K562 (cell line): ENCODE measurements around the gene ST14. TPM values are rescaled to one million over a fixed set of nuclear protein-coding genes. Genes with fewer than 3 reads are reported as not detected.

Source experiments
- ATAC-seq: fragments of 200-7000 bp; cut with Tn5 transposase; 3 replicates; pipeline ENCODE4 v1.9.1; 2020; ENCODE audit warnings: moderate library complexity
- BruUV-seq: library from RNA; stranded (reverse); fragments of 400-500 nt; replicated peaks from 2 replicates; lab custom pipeline; 2021; lab: Mats Ljungman, UMichigan
- CTCF ChIA-PET: fragments of 300-600 bp; formaldehyde crosslinking; extraction: SDS; loops from one replicate; lab custom pipeline; 2021; ENCODE audit warnings: low intra/inter-chr PET ratio; lab: Yijun Ruan, JAX
- POLR2A ChIA-PET: fragments of 300-600, 350-650 bp; sonication (Branson Sonifier 250); formaldehyde crosslinking; extraction: SDS; loops from one replicate; lab custom pipeline; 2021; ENCODE audit warnings: antibody characterized with exemption, inconsistent platforms; lab: Yijun Ruan, JAX
- DNase-seq, 4 experiments: peaks; one replicate each; pipeline versions ENCODE4 v3.0.0 to v3.0.0-alpha.2; 2011 to 2018; ENCODE audit warnings: low spot score in 3 of 4, mixed read lengths in 3 of 4; ENCODE audit errors: extremely low read depth in 1 of 4
- FAIRE-seq: peaks from 2 replicates; lab custom pipeline; 2011; peaks lifted over from hg19 to GRCh38; lab: Jason Lieb, UNC
- H2AFZ ChIP-seq: 2 replicates; pipeline ENCODE4 v1.6.0; 2011; ENCODE audit warnings: low read depth, low read length, control low read depth, inconsistent platforms
- H3K27ac ChIP-seq: fragments of 200-600 bp; 3 replicates; pipeline ENCODE4 v1.8.0; 2011; ENCODE audit warnings: low read depth, mild to moderate bottlenecking, control low read depth, inconsistent platforms, low read length, moderate library complexity, mixed read lengths; ENCODE audit errors: extremely low read depth
- H3K27me3 ChIP-seq, 2 experiments: fragments of 300-600 bp in 1 of 2; 2 replicates in 1 of 2; 3 replicates in 1 of 2; pipeline versions ENCODE4 v1.6.0 to v1.8.0; 2011; ENCODE audit warnings: inconsistent platforms in 2 of 2, low read length in 2 of 2, mild to moderate bottlenecking in 1 of 2, mixed read lengths in 1 of 2, moderate library complexity in 1 of 2; ENCODE audit not compliant: control insufficient read depth in 2 of 2, insufficient read depth in 2 of 2
- H3K36me3 ChIP-seq: fragments of 300-600 bp; 3 replicates; pipeline ENCODE4 v1.8.0; 2011; ENCODE audit warnings: mild to moderate bottlenecking, low read length, inconsistent platforms; ENCODE audit not compliant: control insufficient read depth, insufficient read depth
- H3K4me1 ChIP-seq, 2 experiments: fragments of 200-600 bp in 1 of 2; replicated peaks in 1 of 2; 2 replicates in 1 of 2; 3 replicates in 1 of 2; pipeline versions ENCODE4 v1.5.1 to v1.8.0; 2011; ENCODE audit warnings: inconsistent platforms in 2 of 2, low read length in 2 of 2, mild to moderate bottlenecking in 1 of 2, mixed read lengths in 1 of 2, moderate library complexity in 1 of 2; ENCODE audit not compliant: control insufficient read depth in 2 of 2, insufficient read depth in 2 of 2
- H3K4me2 ChIP-seq: 2 replicates; pipeline ENCODE4 v1.6.1; 2011; ENCODE audit warnings: low read length, control low read depth, inconsistent platforms, mixed read lengths; ENCODE audit not compliant: insufficient read depth
- H3K4me3 ChIP-seq: fragments of 200-600 bp; sonication (generic), shearing (Covaris generic); 2 replicates; pipeline ENCODE4 v1.5.1; 2016; ENCODE audit warnings: control low read depth, inconsistent platforms
- H3K79me2 ChIP-seq: fragments of 200-600 bp; 3 replicates; pipeline ENCODE4 v1.8.0; 2011; ENCODE audit warnings: low read length, inconsistent platforms; ENCODE audit not compliant: control insufficient read depth, insufficient read depth
- H3K9ac ChIP-seq, 2 experiments: 2 replicates each; pipeline versions ENCODE4 v1.6.0 to v1.6.1; 2011; ENCODE audit warnings: low read depth in 2 of 2, low read length in 2 of 2, control low read depth in 1 of 2, inconsistent platforms in 1 of 2, mild to moderate bottlenecking in 1 of 2, mixed read lengths in 1 of 2; ENCODE audit not compliant: insufficient read depth in 1 of 2
- H3K9me1 ChIP-seq: one replicate; pipeline ENCODE4 v1.6.0; 2011; ENCODE audit warnings: inconsistent platforms, mild to moderate bottlenecking, low read length, moderate library complexity; ENCODE audit not compliant: control insufficient read depth, insufficient read depth
- H3K9me3 ChIP-seq: replicated peaks from 2 replicates; pipeline ENCODE4 v1.5.1; 2011; ENCODE audit warnings: low read depth, low read length, inconsistent platforms; ENCODE audit not compliant: control insufficient read depth, insufficient read depth
- H4K20me1 ChIP-seq: replicated peaks from 2 replicates; pipeline ENCODE4 v1.6.1; 2011; ENCODE audit warnings: low read length, inconsistent platforms, mixed read lengths; ENCODE audit not compliant: control insufficient read depth, insufficient read depth
- MCM5 ChIP-seq: fragments of 450-650 bp; IDR thresholded peaks from 2 replicates; pipeline ENCODE4 v1.6.1; 2016; ENCODE audit warnings: low read depth
- PKNOX1 ChIP-seq: fragments of 450-650 bp; IDR thresholded peaks from 2 replicates; pipeline ENCODE4 v1.6.1; 2016
- WGBS: fragments of 100-300 bp; shearing (Covaris generic); methylation state at CpG from one replicate; pipeline ENCODE4 v1.1.6; 2016; ENCODE audit warnings: low coverage, mixed read lengths; ENCODE audit not compliant: insufficient coverage; ENCODE audit errors: missing lambda C conversion rate; 5-methylcytosine and 5-hydroxymethylcytosine counted together
- in situ Hi-C: fragments of 300-500 bp; cut with MboI; formaldehyde crosslinking; loops from 4 replicates; pipeline ENCODE4 v1.15.0; 2018; ENCODE audit warnings: inconsistent platforms, mixed read lengths
- intact Hi-C: fragments of 100-400 bp; cut with micrococcal nuclease; formaldehyde crosslinking; loops from 2 replicates; pipeline ENCODE4 v1.14.2; 2022
- polyA plus RNA-seq, 8 experiments: library from polyadenylated mRNA; depleted of rRNA in 4 of 8; stranded (reverse) in 5 of 8; unstranded in 3 of 8; fragments of >200 nt; fragmentation: Nextera tagmentation in 2 of 8; fragmentation: Illumina TruSeq in 1 of 8; extraction: Ambion mirVana in 2 of 8; extraction: Trizol in 1 of 8; gene quantifications; 2 replicates each; pipeline versions ENCODE4 v1.2.1 to v1.2.3, GENCODE V29; 2011 to 2014; ENCODE audit warnings: inconsistent platforms in 1 of 8, missing spikeins in 1 of 8
- total RNA-seq, 7 experiments: library from RNA; depleted of rRNA in 6 of 7; stranded (reverse); fragments of >200 nt in 6 of 7; fragmentation: Illumina TruSeq in 2 of 7; extraction: Trizol in 2 of 7; gene quantifications; 2 replicates each; pipeline versions ENCODE4 v1.2.1 to v1.2.3, GENCODE V29; 2011 to 2021; ENCODE audit warnings: low replicate concordance in 1 of 7

ST14 gene
- total and polyA plus RNA-seq, 9 of the 15 experiments (the other 6 are each of a cell fraction or from before 2014, with no cell fraction given), result 0.08 to 0.20 TPM; not detected in 7

DNA sequence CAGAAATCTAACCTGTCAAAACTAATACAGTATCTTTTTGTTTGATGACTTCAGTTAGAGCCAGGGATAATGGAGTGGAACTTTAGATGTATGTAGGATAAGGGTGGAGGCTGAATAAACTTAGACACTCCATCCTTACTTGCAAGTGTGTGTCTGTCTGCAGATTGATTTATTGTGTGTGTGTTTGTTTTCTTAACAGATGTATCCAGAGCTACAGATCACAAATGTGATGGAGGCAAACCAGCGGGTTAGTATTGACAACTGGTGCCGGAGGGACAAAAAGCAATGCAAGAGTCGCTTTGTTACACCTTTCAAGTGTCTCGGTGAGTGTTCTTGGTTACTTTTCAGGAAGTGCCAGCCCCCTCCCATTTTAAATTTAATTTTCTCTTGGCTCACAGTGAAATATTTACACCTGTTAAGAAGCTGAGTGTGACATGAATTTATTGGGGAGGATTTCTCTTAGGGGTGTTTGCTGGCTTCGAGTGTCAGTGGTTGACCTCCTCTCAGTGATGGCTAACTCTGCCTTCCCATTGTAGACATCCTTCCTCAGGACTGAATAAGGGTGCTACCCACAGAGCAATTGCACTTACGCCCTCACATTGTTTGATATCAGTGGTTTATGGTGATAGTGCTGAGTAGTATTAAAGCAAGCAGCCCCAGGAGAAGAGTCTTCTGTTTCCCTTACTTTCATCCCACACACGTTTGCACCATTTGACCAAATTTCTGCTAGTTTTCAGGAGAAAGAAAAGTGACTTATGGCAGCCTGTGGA, 49.1 kb upstream of the ST14 start:
- H3K4me2 ChIP-seq, result no peak overlapping the region
- H3K9me1 ChIP-seq, result no peaks in the 10 kb centered on the region
- ChIA-PET POLR2A (interaction anchor here (0.7 kb wide), 1 partner anchor 39 kb away, joined by 3 read pairs; no protein-coding TSS in a partner anchor), CTCF (no interaction called here)
- 83% methylated on average over 7 of the region's 7 CpGs for WGBS
- H3K36me3 ChIP-seq, result peaks cover 60% of the 10 kb centered on the region
- peaks cover 4% of the 10 kb centered on the region; the same call in 1 of the 2 replicates for H4K20me1 ChIP-seq
- BruUV-seq, result no TSS peak
- no peak overlapping the region; the same call in 2 of the 3 replicates for H3K27ac ChIP-seq
- H3K9ac ChIP-seq, result no peak overlapping the region
- ATAC-seq (no peak), DNase-seq (no peak), FAIRE-seq (no peak)
- no peaks in the 10 kb centered on the region for H3K9me3 ChIP-seq
- in situ Hi-C loops (no loop called here), intact Hi-C loops (no loop called here)
- H3K4me1 ChIP-seq, result no peaks in the 10 kb centered on the region
- no peak overlapping the region for H3K4me3 ChIP-seq
- H3K79me2 ChIP-seq, result peaks cover 22% of the 10 kb centered on the region
- TF ChIP-seq MCM5 (no peak), PKNOX1 (peak; percentile 29; the same call in 1 of the 2 replicates)
- TF ChIP-seq, all 486 proteins: peak for 1
- Histone ChIP-seq H3K27me3 (no peaks in the 10 kb centered on the region), H2AFZ (no peak overlapping the region)
